NCI-H2196 (cell line): Measurements from ENCODE around the gene ERC2.

Experiments used
- DNase-seq: peaks from one replicate; lab custom pipeline; 2025; ENCODE audit not compliant: unreplicated experiment; lab: John Stamatoyannopoulos, UW

Gene ERC2

GRCh38 chr3:55488398-55489055 lies 979.7 kb downstream of the ERC2 start:
- DNase-seq = no peak

GRCh38 chr3:55487381-55488241 lies 980.7 kb downstream of the ERC2 start:
- peak; percentile 19 for DNase-seq

- DNase-seq = peak; percentile 10
Measured at GRCh38 chr3:55486857-55487380, 981.3 kb downstream of the ERC2 start, which contains the start of gene WNT5A. TSS of gene WNT5A (minus strand) at chr3:55487306. CDS start at chr3:55486985, 321 bp downstream.

GRCh38 chr3:55486101-55486856 lies 982.0 kb downstream of the ERC2 start:
- peak; percentile 4 for DNase-seq

GRCh38 chr3:55484801-55485791 lies 983.2 kb downstream of the ERC2 start:
- DNase-seq = peak; percentile 64

GRCh38 chr3:55484191-55484689 lies 984.0 kb downstream of the ERC2 start:
- no peak for DNase-seq

- no peak for DNase-seq
Measured at GRCh38 chr3:55483196-55484095, 984.8 kb downstream of the ERC2 start.

- no peak for DNase-seq
Measured at GRCh38 chr3:55482496-55483195, 985.6 kb downstream of the ERC2 start.

GRCh38 chr3:55481744-55482495 lies 986.3 kb downstream of the ERC2 start:
- DNase-seq = no peak

GRCh38 chr3:55480911-55481743 lies 987.1 kb downstream of the ERC2 start:
- DNase-seq = no peak

- DNase-seq = no peak
Measured at GRCh38 chr3:55477306-55478303, 990.7 kb downstream of the ERC2 start.

GRCh38 chr3:55476515-55476914 lies 991.8 kb downstream of the ERC2 start:
- DNase-seq = no peak

GRCh38 chr3:55474213-55474632 lies 994.0 kb downstream of the ERC2 start:
- no peak for DNase-seq

GRCh38 chr3:55473788-55474187 lies 994.5 kb downstream of the ERC2 start:
- DNase-seq = no peak

- no peak for DNase-seq
Measured at GRCh38 chr3:55471522-55472280, 996.6 kb downstream of the ERC2 start.
